RPMI8226 (cell line): ENCODE results near the gene RBM47.
"Not testable (repeated sequence)": the region's sequence is repeated elsewhere in the genome, so short reads cannot be mapped to it uniquely, and the experiment has no call there.

Source experiments
- DNase-seq: peaks from one replicate; pipeline ENCODE4 v3.0.0-alpha.2; 2015

Gene RBM47

GRCh38 chr4:40585201-40585799 is 44.4 kb downstream of the RBM47 start:
- no peak for DNase-seq

- DNase-seq, result no peak
Observed at GRCh38 chr4:40584517-40585141, 45.0 kb downstream of the RBM47 start.

GRCh38 chr4:40583850-40584439 is 45.7 kb downstream of the RBM47 start:
- no peak for DNase-seq

GRCh38 chr4:40582413-40582812 is 47.3 kb downstream of the RBM47 start:
- DNase-seq, result no peak

GRCh38 chr4:40581254-40582140 is 48.2 kb downstream of the RBM47 start:
- peak; percentile 10 for DNase-seq

GRCh38 chr4:40579983-40580382 is 49.7 kb downstream of the RBM47 start:
- no peak for DNase-seq

- DNase-seq, result no peak
Observed at GRCh38 chr4:40577588-40578253, 51.9 kb downstream of the RBM47 start.

- peak; percentile 80 for DNase-seq
Observed at GRCh38 chr4:40576651-40577480, 52.8 kb downstream of the RBM47 start.

- no peak for DNase-seq
Observed at GRCh38 chr4:40575846-40576245, 53.8 kb downstream of the RBM47 start.

GRCh38 chr4:40573593-40574311 is 55.9 kb downstream of the RBM47 start:
- DNase-seq, result no peak

GRCh38 chr4:40572692-40573310 is 56.9 kb downstream of the RBM47 start:
- DNase-seq, result no peak

GRCh38 chr4:40571208-40571607 is 58.5 kb downstream of the RBM47 start:
- DNase-seq, result no peak

GRCh38 chr4:40570348-40571077 is 59.2 kb downstream of the RBM47 start:
- no peak for DNase-seq

- DNase-seq, result no peak
Observed at GRCh38 chr4:40564815-40565483, 64.7 kb downstream of the RBM47 start.

- no peak for DNase-seq
Observed at GRCh38 chr4:40564004-40564403, 65.7 kb downstream of the RBM47 start.

- no peak for DNase-seq
Observed at GRCh38 chr4:40563401-40563800, 66.3 kb downstream of the RBM47 start.

GRCh38 chr4:40562681-40563080 is 67.0 kb downstream of the RBM47 start:
- DNase-seq, result no peak

GRCh38 chr4:40562208-40562607 is 67.5 kb downstream of the RBM47 start:
- DNase-seq, result no peak

- DNase-seq, result not testable (repeated sequence)
Observed at GRCh38 chr4:40561543-40562177, 68.0 kb downstream of the RBM47 start.
